B cell (primary cell): ENCODE measurements around the gene ZNF614. TPM values are rescaled to one million over a fixed set of nuclear protein-coding genes. Genes with fewer than 3 reads are reported as not detected.

Source experiments
- ATAC-seq: fragments of 200-7000 bp; cut with Tn5 transposase; one replicate; pipeline ENCODE4 v1.10.0; 2021; ENCODE audit warnings: low read depth, mild to moderate bottlenecking, moderate number of reproducible peaks, moderate library complexity
- CTCF ChIA-PET: fragments of 350-600 bp; sonication (Branson Sonifier 250); formaldehyde crosslinking; loops from one replicate; lab custom pipeline; 2021; ENCODE audit warnings: antibody characterized with exemption, inconsistent platforms; lab: Charles Lee
- POLR2A ChIA-PET: fragments of 350-600 bp; sonication (Branson Sonifier 250); formaldehyde crosslinking; loops from one replicate; lab custom pipeline; 2021; ENCODE audit warnings: antibody characterized with exemption; lab: Charles Lee
- DNase-seq: peaks from one replicate; pipeline ENCODE4 v3.0.0; 2013
- H2AFZ ChIP-seq: 2 replicates; pipeline ENCODE4 v1.6.1; 2012; ENCODE audit warnings: mild to moderate bottlenecking, low read depth, low read length; ENCODE audit not compliant: insufficient read depth, poor library complexity, severe bottlenecking
- H3K27ac ChIP-seq, 2 donors: 1 replicate in 1 of 2; 2 replicates in 1 of 2; pipeline ENCODE4 v1.5.1; 2012 to 2013; ENCODE audit warnings: low read length in 2 of 2, mild to moderate bottlenecking in 2 of 2, moderate library complexity in 1 of 2
- H3K27me3 ChIP-seq, 4 experiments: fragments of 200-600 bp in 1 of 4; sonication (generic) in 1 of 4; replicated peaks in 1 of 4; 1 replicate in 2 of 4; 2 replicates in 2 of 4; pipeline versions ENCODE4 v1.6.1 to v1.7.0; 2013 to 2016; ENCODE audit warnings: low read length in 3 of 4, mild to moderate bottlenecking in 2 of 4, mixed read lengths in 1 of 4, moderate library complexity in 1 of 4; ENCODE audit not compliant: insufficient read depth in 4 of 4, control insufficient read depth in 3 of 4; ENCODE audit errors: control extremely low read depth in 1 of 4
- H3K36me3 ChIP-seq, 2 experiments: replicated peaks in 1 of 2; 1 replicate in 1 of 2; 2 replicates in 1 of 2; pipeline versions ENCODE4 v1.6.1 to v1.7.1; 2013; ENCODE audit warnings: low read length in 1 of 2; ENCODE audit not compliant: insufficient read depth in 2 of 2, control insufficient read depth in 1 of 2; ENCODE audit errors: control extremely low read depth in 1 of 2, extremely low read depth in 1 of 2
- H3K4me1 ChIP-seq, 2 donors: fragments of 200-600 bp in 1 of 2; sonication (generic) in 1 of 2; 1 replicate in 1 of 2; 2 replicates in 1 of 2; pipeline versions ENCODE4 v1.5.1 to v1.6.1; 2013 to 2017; ENCODE audit warnings: low read length in 2 of 2; ENCODE audit not compliant: control insufficient read depth in 2 of 2, insufficient read depth in 2 of 2
- H3K4me2 ChIP-seq: replicated peaks from 2 replicates; pipeline ENCODE3; 2012; ENCODE audit warnings: mild to moderate bottlenecking, low read depth, low read length; ENCODE audit not compliant: poor library complexity, severe bottlenecking
- H3K4me3 ChIP-seq, 5 experiments: fragments of 200-600 bp in 1 of 5; sonication (generic) in 1 of 5; 1 replicate in 3 of 5; 2 replicates in 2 of 5; pipeline versions ENCODE4 v1.5.1 to v1.7.0; 2011 to 2016; ENCODE audit warnings: low read length in 4 of 5, mild to moderate bottlenecking in 4 of 5, low read depth in 2 of 5, control low read depth in 1 of 5, moderate library complexity in 1 of 5; ENCODE audit not compliant: insufficient read depth in 1 of 5; ENCODE audit errors: control extremely low read depth in 1 of 5, extremely low read depth in 1 of 5
- H3K79me2 ChIP-seq: fragments of 200-600 bp; sonication (generic); one replicate; pipeline ENCODE4 v1.6.0; 2016; ENCODE audit warnings: low read length; ENCODE audit not compliant: control insufficient read depth, insufficient read depth
- H3K9ac ChIP-seq: fragments of 200-600 bp; sonication (generic); 2 replicates; pipeline ENCODE4 v1.6.1; 2017; ENCODE audit warnings: mild to moderate bottlenecking, low read length, moderate library complexity
- H3K9me3 ChIP-seq, 3 donors: one replicate each; pipeline versions ENCODE4 v1.6.1 to v1.7.1; 2013; ENCODE audit warnings: low read length in 2 of 3; ENCODE audit not compliant: control insufficient read depth in 2 of 3, insufficient read depth in 1 of 3; ENCODE audit errors: control extremely low read depth in 1 of 3
- H4K20me1 ChIP-seq: 2 replicates; pipeline ENCODE4 v1.6.0; 2012; ENCODE audit warnings: mild to moderate bottlenecking, low read length; ENCODE audit not compliant: insufficient read depth, control insufficient read depth, poor library complexity, severe bottlenecking
- H3K27ac Mint-ChIP-seq: one replicate; pipeline ENCODE4 v1.8.0; 2021; ENCODE audit warnings: mixed read lengths
- H3K27me3 Mint-ChIP-seq: one replicate; pipeline ENCODE4 v1.8.0; 2021; ENCODE audit warnings: mixed read lengths
- H3K4me1 Mint-ChIP-seq: one replicate; pipeline ENCODE4 v1.8.0; 2021; ENCODE audit warnings: mixed read lengths
- H3K4me3 Mint-ChIP-seq: one replicate; pipeline ENCODE4 v1.8.0; 2021; ENCODE audit warnings: mixed read lengths
- H3K9me3 Mint-ChIP-seq: one replicate; pipeline ENCODE4 v1.8.0; 2022; ENCODE audit warnings: mixed read lengths; ENCODE audit not compliant: insufficient read depth
- EZH2 ChIP-seq: IDR thresholded peaks from 2 replicates; pipeline ENCODE4 v1.6.1; 2012; ENCODE audit warnings: borderline replicate concordance, low read depth, mild to moderate bottlenecking, moderate library complexity, low read length; ENCODE audit not compliant: insufficient read depth, poor library complexity, severe bottlenecking
- WGBS: methylation state at CpG from one replicate; pipeline ENCODE4 v1.1.5; 2013; ENCODE audit warnings: missing lambda C conversion rate; ENCODE audit not compliant: insufficient coverage; 5-methylcytosine and 5-hydroxymethylcytosine counted together
- intact Hi-C: fragments of 100-400 bp; cut with micrococcal nuclease; formaldehyde crosslinking; loops from one replicate; pipeline ENCODE4 v1.10.0; 2022
- polyA plus RNA-seq: library from polyadenylated mRNA; depleted of rRNA; stranded (reverse); fragments of >200 nt; gene quantifications from 2 replicates; pipeline ENCODE4 v1.2.3, GENCODE V29; 2012
- total RNA-seq, 2 donors: library from RNA; stranded (reverse); fragments of 120-200 nt in 1 of 2; gene quantifications; 1 replicate in 1 of 2; 2 replicates in 1 of 2; pipeline versions ENCODE4 v1.2.3 to v1.2.4, GENCODE V29; 2013 to 2022
- TF ChIP-seq, protein P1 (sequence below): fragments of 200-600 bp; IDR thresholded peaks from one replicate; pipeline ENCODE4 v1.8.0; 2022; ENCODE audit warnings: antibody characterized with exemption, mild to moderate bottlenecking

The ZNF614 gene
- total and polyA plus RNA-seq, 2 donors (not counting 1 experiment from before 2014, with no cell fraction given) = 3.5 to 14.3 TPM

DNA sequence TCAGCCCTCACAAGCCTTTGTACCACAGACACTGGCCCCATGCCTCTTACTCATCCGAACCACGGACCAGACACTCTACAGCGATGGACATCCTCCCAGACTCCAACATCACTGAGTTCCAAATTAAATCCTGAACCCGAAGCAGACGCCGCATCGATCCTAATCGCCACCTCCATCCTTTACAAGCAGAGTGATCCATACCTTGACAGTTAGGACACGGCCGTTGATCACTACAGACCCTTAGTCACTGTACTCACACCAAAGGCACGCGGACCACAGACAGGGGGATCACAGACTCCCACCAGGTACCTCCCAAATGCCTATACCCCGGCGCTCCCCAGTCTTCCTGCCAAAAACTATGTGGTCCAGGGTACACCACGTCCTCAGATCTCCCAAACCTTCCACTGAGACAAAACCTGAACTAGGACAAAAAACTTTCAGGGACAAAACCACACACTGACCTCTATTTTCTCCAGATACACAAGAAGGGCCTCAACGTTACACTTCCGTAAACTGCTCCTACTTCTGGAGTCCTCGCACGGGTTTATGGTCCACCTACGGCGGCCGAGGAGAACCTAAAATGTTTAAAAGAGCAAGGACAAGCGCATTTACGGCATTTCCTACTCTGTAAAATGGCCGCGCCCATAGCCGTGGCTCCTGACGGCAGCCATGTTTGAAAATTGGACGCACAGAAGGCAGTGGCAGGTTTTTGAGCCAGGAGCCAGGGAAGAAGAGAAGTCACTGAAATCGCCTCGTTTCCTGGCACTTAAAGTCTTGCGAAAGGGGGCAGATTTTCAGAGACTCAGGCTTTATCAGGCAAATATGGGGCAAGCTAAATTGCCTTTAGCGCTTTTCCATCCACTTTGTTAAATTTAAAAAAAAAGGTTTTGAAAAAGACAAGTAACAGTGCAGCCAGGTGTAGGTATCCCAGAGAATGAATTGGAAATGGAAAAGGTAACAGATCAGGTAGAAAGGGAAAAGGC, 41.6 kb downstream of the ZNF614 start, which contains the start of gene ZNF350:
Gene ZNF350 (minus strand): TSS at position 532 of the 983 bp plus-strand sequence. CDS start 12,480 bp downstream, outside the sequence.
- H3K27ac Mint-ChIP-seq = peak within 1 kb of the TSS; percentile 94
- Histone ChIP-seq H3K4me2 (peak within 1 kb of the TSS; percentile 85), H3K4me1 (peaks cover 5 to 15% of the 10 kb centered on the region in 2 donors), H2AFZ (peak within 1 kb of the TSS; percentile 88), H3K36me3 (peaks cover 1 to 8% of the 10 kb centered on the region in 2 experiments), H4K20me1 (no peaks in the 10 kb centered on the region), H3K27ac (peak within 1 kb of the TSS; percentile 75 to 81), H3K4me3 (peak within 1 kb of the TSS; percentile 88 to 100 (median 99)), H3K9ac (peak within 1 kb of the TSS; percentile 88), H3K27me3 (no peaks in the 10 kb centered on the region), H3K79me2 (peaks cover 55% of the 10 kb centered on the region), H3K9me3 (peaks cover 14 to 72% (median 66%) of the 10 kb centered on the region in 3 donors)
- peak; percentile 99 for ATAC-seq
- peaks cover 13% of the 10 kb centered on the region for H3K4me1 Mint-ChIP-seq
- intact Hi-C loops = loop anchor here (1.0 kb wide), 5 partner anchors 22 to 81 kb away; partner anchors contain the start of genes ZNF432, ZNF613, ZNF614 and ZNF615
- H3K27me3 Mint-ChIP-seq = no peaks in the 10 kb centered on the region
- peak within 1 kb of the TSS; percentile 95 for H3K4me3 Mint-ChIP-seq
- TF ChIP-seq, protein P1, sequence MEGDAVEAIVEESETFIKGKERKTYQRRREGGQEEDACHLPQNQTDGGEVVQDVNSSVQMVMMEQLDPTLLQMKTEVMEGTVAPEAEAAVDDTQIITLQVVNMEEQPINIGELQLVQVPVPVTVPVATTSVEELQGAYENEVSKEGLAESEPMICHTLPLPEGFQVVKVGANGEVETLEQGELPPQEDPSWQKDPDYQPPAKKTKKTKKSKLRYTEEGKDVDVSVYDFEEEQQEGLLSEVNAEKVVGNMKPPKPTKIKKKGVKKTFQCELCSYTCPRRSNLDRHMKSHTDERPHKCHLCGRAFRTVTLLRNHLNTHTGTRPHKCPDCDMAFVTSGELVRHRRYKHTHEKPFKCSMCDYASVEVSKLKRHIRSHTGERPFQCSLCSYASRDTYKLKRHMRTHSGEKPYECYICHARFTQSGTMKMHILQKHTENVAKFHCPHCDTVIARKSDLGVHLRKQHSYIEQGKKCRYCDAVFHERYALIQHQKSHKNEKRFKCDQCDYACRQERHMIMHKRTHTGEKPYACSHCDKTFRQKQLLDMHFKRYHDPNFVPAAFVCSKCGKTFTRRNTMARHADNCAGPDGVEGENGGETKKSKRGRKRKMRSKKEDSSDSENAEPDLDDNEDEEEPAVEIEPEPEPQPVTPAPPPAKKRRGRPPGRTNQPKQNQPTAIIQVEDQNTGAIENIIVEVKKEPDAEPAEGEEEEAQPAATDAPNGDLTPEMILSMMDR = no peak
- CTCF ChIA-PET = no interaction called here
- peak; percentile 96 for DNase-seq
- peaks cover 10% of the 10 kb centered on the region for H3K9me3 Mint-ChIP-seq
- POLR2A ChIA-PET = interaction anchor here (1.1 kb wide), 1 partner anchor 62 kb away, joined by 6 read pairs; the partner anchor contains the start of gene ZNF432
- WGBS = under 1% methylated on average over 31 of the region's 33 CpGs

DNA sequence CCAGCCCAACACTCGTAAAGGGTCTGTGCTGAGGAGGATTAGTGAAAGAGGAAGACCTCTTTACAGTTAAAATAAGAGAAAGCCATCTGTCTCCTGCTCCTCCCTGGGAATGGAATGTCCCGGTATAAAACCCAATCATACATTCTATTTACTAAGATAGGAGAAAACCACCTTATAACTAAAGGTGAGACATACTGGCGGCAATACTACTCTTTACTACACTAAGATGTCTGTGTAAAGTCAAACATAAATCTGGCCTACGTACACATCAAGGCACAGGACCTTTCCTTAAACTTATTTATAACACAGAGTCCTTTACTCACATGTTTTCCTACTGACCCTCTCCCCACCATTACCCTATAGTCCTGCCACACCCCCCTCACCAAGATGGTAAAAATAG, 44.8 kb downstream of the ZNF614 start:
- H3K79me2 ChIP-seq = peaks cover 87% of the 10 kb centered on the region
- peaks cover 9 to 83% (median 64%) of the 10 kb centered on the region in 3 donors for H3K9me3 ChIP-seq
- Mint-ChIP-seq H3K4me1 (peaks cover 16% of the 10 kb centered on the region), H3K9me3 (peaks cover 25% of the 10 kb centered on the region), H3K27ac (no peak overlapping the region), H3K27me3 (no peaks in the 10 kb centered on the region), H3K4me3 (no peak overlapping the region)
- H3K27ac ChIP-seq = no peak overlapping the region
- peaks cover 5 to 15% of the 10 kb centered on the region in 2 donors for H3K4me1 ChIP-seq
- DNase-seq = no peak
- H3K4me3 ChIP-seq = no peak overlapping the region
- H3K9ac ChIP-seq = no peak overlapping the region
- H2AFZ ChIP-seq = no peak overlapping the region
- H4K20me1 ChIP-seq = no peaks in the 10 kb centered on the region
- WGBS = no CpG with 5 or more reads among the region's 4 CpGs
- no peak for ATAC-seq
- ChIA-PET POLR2A (no interaction called here), CTCF (no interaction called here)
- H3K27me3 ChIP-seq = no peaks in the 10 kb centered on the region
- peaks cover 1 to 36% of the 10 kb centered on the region in 2 experiments for H3K36me3 ChIP-seq
- intact Hi-C loops = no loop called here
- no peak overlapping the region for H3K4me2 ChIP-seq
- TF ChIP-seq, protein P1 = no peak
- no peak for TF ChIP-seq EZH2
